ENCODE data around the gene TRPC4AP. TPM values are rescaled to one million over a fixed set of nuclear protein-coding genes. Genes with fewer than 3 reads are reported as not detected.
A peak's percentile ranks its signal among the peaks of the same experiment; 100 is the strongest.

The TRPC4AP gene, protein sequence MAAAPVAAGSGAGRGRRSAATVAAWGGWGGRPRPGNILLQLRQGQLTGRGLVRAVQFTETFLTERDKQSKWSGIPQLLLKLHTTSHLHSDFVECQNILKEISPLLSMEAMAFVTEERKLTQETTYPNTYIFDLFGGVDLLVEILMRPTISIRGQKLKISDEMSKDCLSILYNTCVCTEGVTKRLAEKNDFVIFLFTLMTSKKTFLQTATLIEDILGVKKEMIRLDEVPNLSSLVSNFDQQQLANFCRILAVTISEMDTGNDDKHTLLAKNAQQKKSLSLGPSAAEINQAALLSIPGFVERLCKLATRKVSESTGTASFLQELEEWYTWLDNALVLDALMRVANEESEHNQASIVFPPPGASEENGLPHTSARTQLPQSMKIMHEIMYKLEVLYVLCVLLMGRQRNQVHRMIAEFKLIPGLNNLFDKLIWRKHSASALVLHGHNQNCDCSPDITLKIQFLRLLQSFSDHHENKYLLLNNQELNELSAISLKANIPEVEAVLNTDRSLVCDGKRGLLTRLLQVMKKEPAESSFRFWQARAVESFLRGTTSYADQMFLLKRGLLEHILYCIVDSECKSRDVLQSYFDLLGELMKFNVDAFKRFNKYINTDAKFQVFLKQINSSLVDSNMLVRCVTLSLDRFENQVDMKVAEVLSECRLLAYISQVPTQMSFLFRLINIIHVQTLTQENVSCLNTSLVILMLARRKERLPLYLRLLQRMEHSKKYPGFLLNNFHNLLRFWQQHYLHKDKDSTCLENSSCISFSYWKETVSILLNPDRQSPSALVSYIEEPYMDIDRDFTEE
- total RNA-seq: 24.6 TPM
- 57.3 TPM for polyA plus RNA-seq
- long read RNA-seq, donor 1, partial matches to known transcripts: 0 of 1 reads
- long read RNA-seq, donor 1, other reads (novel, unspliced or antisense): 0 of 1 reads
- long read RNA-seq, donor 2, transcript TRPC4AP-201 (19 exons, 3,226 nt): major isoform, 30 of 59 reads
- long read RNA-seq, donor 2, transcript TRPC4AP-202 (19 exons, 3,138 nt): minor isoform, 15 of 59 reads
- long read RNA-seq, donor 2, partial matches to known transcripts: 14 of 59 reads
- long read RNA-seq, donor 2, other reads (novel, unspliced or antisense): 0 of 59 reads
- long read RNA-seq, donor 3, transcript TRPC4AP-202 (19 exons, 3,138 nt): minor isoform, 5 of 24 reads
- long read RNA-seq, donor 3, transcript TRPC4AP-201 (19 exons, 3,226 nt): major isoform, 19 of 24 reads
- long read RNA-seq, donor 3, partial matches to known transcripts: 0 of 24 reads
- long read RNA-seq, donor 3, other reads (novel, unspliced or antisense): 0 of 24 reads
- long read RNA-seq, donor 4, transcript TRPC4AP-201 (19 exons, 3,226 nt): major isoform, 5 of 7 reads
- long read RNA-seq, donor 4, partial matches to known transcripts: 0 of 7 reads
- long read RNA-seq, donor 4, other reads (novel, unspliced or antisense): 0 of 7 reads
- long read RNA-seq, donor 5, transcript TRPC4AP-201 (19 exons, 3,226 nt): major isoform, 20 of 55 reads
- long read RNA-seq, donor 5, transcript TRPC4AP-202 (19 exons, 3,138 nt): minor isoform, 14 of 55 reads
- long read RNA-seq, donor 5, partial matches to known transcripts: 21 of 55 reads
- long read RNA-seq, donor 5, other reads (novel, unspliced or antisense): 0 of 55 reads
- long read RNA-seq, donor 6, partial matches to known transcripts: 0 of 6 reads
- long read RNA-seq, donor 6, other reads (novel, unspliced or antisense): 0 of 6 reads
- long read RNA-seq, donor 7, transcript TRPC4AP-201 (19 exons, 3,226 nt): major isoform, 12 of 15 reads
- long read RNA-seq, donor 7, partial matches to known transcripts: 0 of 15 reads
- long read RNA-seq, donor 7, other reads (novel, unspliced or antisense): 0 of 15 reads
- long read RNA-seq, donor 8, partial matches to known transcripts: 0 of 5 reads
- long read RNA-seq, donor 8, other reads (novel, unspliced or antisense): 0 of 5 reads
- long read RNA-seq, donor 9, transcript TRPC4AP-201 (19 exons, 3,226 nt): major isoform, 15 of 18 reads
- long read RNA-seq, donor 9, partial matches to known transcripts: 0 of 18 reads
- long read RNA-seq, donor 9, other reads (novel, unspliced or antisense): 0 of 18 reads
- long read RNA-seq, donor 10, transcript TRPC4AP-201 (19 exons, 3,226 nt): major isoform, 7 of 11 reads
- long read RNA-seq, donor 10, partial matches to known transcripts: 0 of 11 reads
- long read RNA-seq, donor 10, other reads (novel, unspliced or antisense): 0 of 11 reads

DNA sequence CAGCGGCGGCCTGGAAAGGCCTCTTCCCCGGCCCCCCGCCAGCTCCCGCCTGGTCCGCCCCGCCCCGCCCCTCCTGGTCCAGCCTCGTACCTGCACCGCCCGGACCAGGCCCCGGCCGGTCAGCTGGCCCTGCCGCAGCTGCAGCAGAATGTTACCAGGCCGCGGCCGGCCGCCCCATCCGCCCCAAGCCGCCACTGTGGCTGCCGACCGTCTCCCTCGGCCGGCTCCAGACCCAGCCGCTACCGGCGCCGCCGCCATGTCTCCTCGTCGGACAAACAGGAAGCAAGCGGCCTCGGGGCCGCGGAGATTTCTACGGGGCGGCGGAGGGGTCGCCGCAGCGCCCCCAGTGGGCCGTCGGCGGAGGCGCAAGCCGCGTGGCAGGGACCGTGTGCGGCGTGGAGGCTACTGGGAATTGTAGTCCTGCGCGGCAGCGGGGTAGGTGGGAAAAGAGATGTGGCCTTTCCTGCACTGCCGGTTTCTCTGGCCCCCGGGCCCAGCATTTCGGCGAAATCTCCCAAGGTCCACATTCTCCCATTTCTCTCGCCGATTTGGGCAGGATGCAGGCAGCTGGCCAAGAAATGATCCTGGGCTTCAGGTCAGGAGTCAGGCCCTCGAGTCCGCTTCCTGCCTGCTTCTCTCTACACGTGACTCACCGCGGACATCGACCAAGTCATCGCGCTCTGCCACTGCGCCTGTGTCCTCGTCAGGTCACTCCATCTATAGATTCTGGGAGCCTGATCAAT lies at the start of gene TRPC4AP:
Gene TRPC4AP (minus strand): TSS at position 284 of the 743 bp plus-strand sequence. CDS start 26 bp downstream, at position 258.
- DNase-seq (ENCODE audit: low read depth in 6 of 9, low spot score in 9 of 9): peak; percentile 76 to 96 (median 91)
- H3K36me3 ChIP-seq (ENCODE audit: control insufficient read depth in 2 of 2, insufficient read depth in 2 of 2, low read length in 1 of 2): peaks cover 0 to 3% of the 10 kb centered on the region in 2 donors
- 5% methylated on average over 69 of the region's 69 CpGs for WGBS
- H3K9me3 ChIP-seq (ENCODE audit: control insufficient read depth in 2 of 2, insufficient read depth in 1 of 2, low read length in 1 of 2): no peaks in the 10 kb centered on the region
- H3K4me3 ChIP-seq (ENCODE audit: low read length in 2 of 2): peak within 1 kb of the TSS; percentile 84 to 97
- no peaks in the 10 kb centered on the region for H3K27me3 ChIP-seq (ENCODE audit: control insufficient read depth in 2 of 2, insufficient read depth in 1 of 2, low read length in 1 of 2)
- peaks cover 6 to 15% of the 10 kb centered on the region in 2 donors for H3K4me1 ChIP-seq (ENCODE audit: control insufficient read depth in 2 of 2, insufficient read depth in 2 of 2, low read length in 2 of 2)
- H3K27ac ChIP-seq (ENCODE audit: low read depth in 1 of 2, low read length in 1 of 2): peak within 1 kb of the TSS; percentile 83 to 86

- Histone ChIP-seq H3K27ac (ENCODE audit: low read depth in 1 of 2, low read length in 1 of 2) (no peak overlapping the region), H3K4me1 (ENCODE audit: control insufficient read depth in 2 of 2, insufficient read depth in 2 of 2, low read length in 2 of 2) (no peaks in the 10 kb centered on the region), H3K9me3 (ENCODE audit: control insufficient read depth in 2 of 2, insufficient read depth in 1 of 2, low read length in 1 of 2) (no peaks in the 10 kb centered on the region), H3K4me3 (ENCODE audit: low read length in 2 of 2) (no peak overlapping the region), H3K36me3 (ENCODE audit: control insufficient read depth in 2 of 2, insufficient read depth in 2 of 2, low read length in 1 of 2) (peaks cover 46 to 72% of the 10 kb centered on the region in 2 donors), H3K27me3 (ENCODE audit: control insufficient read depth in 2 of 2, insufficient read depth in 1 of 2, low read length in 1 of 2) (no peaks in the 10 kb centered on the region)
- DNase-seq (ENCODE audit: low read depth in 6 of 9, low spot score in 9 of 9): no peak
- 98% methylated on average over 11 of the region's 11 CpGs for WGBS
These were observed 43.4 kb upstream of the TRPC4AP start for GRCh38 chr20:35135867-35136586.

DNA sequence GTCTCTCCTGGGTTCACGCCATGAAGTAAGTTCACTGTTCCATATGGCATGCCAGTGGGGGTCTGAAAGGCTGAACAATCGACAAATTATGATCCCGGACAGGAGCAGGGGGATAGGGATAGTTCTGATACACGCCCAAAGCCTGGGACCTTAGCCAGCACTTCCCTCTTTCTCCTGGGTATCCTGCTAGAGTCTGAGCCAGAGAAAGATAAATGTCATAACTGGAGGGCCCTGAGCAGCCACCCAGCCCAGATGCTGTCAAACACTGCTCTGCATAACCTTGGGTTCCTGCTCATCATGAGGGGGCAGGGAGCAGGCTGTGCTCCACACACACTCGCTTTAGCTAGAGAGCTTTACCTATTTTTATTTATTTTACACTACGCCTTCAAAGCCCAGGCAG lies 42.3 kb upstream of the TRPC4AP start:
- 96% methylated on average over 6 of the region's 6 CpGs for WGBS
- H3K36me3 ChIP-seq (ENCODE audit: control insufficient read depth in 2 of 2, insufficient read depth in 2 of 2, low read length in 1 of 2): peaks cover 53 to 70% of the 10 kb centered on the region in 2 donors
- H3K27ac ChIP-seq (ENCODE audit: low read depth in 1 of 2, low read length in 1 of 2): no peak overlapping the region
- H3K9me3 ChIP-seq (ENCODE audit: control insufficient read depth in 2 of 2, insufficient read depth in 1 of 2, low read length in 1 of 2): no peaks in the 10 kb centered on the region
- no peaks in the 10 kb centered on the region for H3K27me3 ChIP-seq (ENCODE audit: control insufficient read depth in 2 of 2, insufficient read depth in 1 of 2, low read length in 1 of 2)
- H3K4me3 ChIP-seq (ENCODE audit: low read length in 2 of 2): no peak overlapping the region
- no peak for DNase-seq (ENCODE audit: low read depth in 6 of 9, low spot score in 9 of 9)
- no peaks in the 10 kb centered on the region for H3K4me1 ChIP-seq (ENCODE audit: control insufficient read depth in 2 of 2, insufficient read depth in 2 of 2, low read length in 2 of 2)

GRCh38 chr20:35134472-35134871 lies 41.9 kb upstream of the TRPC4AP start:
- DNase-seq (ENCODE audit: low read depth in 6 of 9, low spot score in 9 of 9): no peak
- Histone ChIP-seq H3K9me3 (ENCODE audit: control insufficient read depth in 2 of 2, insufficient read depth in 1 of 2, low read length in 1 of 2) (no peaks in the 10 kb centered on the region), H3K4me1 (ENCODE audit: control insufficient read depth in 2 of 2, insufficient read depth in 2 of 2, low read length in 2 of 2) (no peaks in the 10 kb centered on the region), H3K27me3 (ENCODE audit: control insufficient read depth in 2 of 2, insufficient read depth in 1 of 2, low read length in 1 of 2) (no peaks in the 10 kb centered on the region), H3K27ac (ENCODE audit: low read depth in 1 of 2, low read length in 1 of 2) (no peak overlapping the region), H3K4me3 (ENCODE audit: low read length in 2 of 2) (no peak overlapping the region), H3K36me3 (ENCODE audit: control insufficient read depth in 2 of 2, insufficient read depth in 2 of 2, low read length in 1 of 2) (peaks cover 53 to 70% of the 10 kb centered on the region in 2 donors)
- WGBS: 94% methylated on average over 9 of the region's 9 CpGs

DNA sequence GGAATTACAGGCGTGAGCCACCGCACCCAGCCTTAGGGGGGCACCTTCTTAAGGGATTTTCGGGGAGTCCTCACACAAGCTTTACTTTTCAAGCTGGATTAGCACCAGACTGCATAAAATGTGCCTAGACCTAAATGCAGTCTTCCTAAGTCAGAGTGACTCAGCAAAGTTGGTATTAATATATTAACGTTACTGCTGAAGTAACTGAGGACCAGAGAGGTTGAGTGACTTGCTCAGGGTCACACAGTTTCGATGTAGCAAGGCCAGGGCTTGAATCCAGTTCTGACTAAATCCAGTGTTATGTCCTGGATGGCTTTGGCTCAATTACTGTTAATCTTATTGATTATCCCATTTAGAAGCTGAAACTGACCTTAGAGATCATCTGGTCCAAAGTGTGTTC lies 41.1 kb upstream of the TRPC4AP start:
- Histone ChIP-seq H3K27ac (ENCODE audit: low read depth in 1 of 2, low read length in 1 of 2) (no peak overlapping the region), H3K4me1 (ENCODE audit: control insufficient read depth in 2 of 2, insufficient read depth in 2 of 2, low read length in 2 of 2) (no peaks in the 10 kb centered on the region), H3K9me3 (ENCODE audit: control insufficient read depth in 2 of 2, insufficient read depth in 1 of 2, low read length in 1 of 2) (no peaks in the 10 kb centered on the region), H3K27me3 (ENCODE audit: control insufficient read depth in 2 of 2, insufficient read depth in 1 of 2, low read length in 1 of 2) (no peaks in the 10 kb centered on the region), H3K4me3 (ENCODE audit: low read length in 2 of 2) (no peak overlapping the region), H3K36me3 (ENCODE audit: control insufficient read depth in 2 of 2, insufficient read depth in 2 of 2, low read length in 1 of 2) (peaks cover 53 to 66% of the 10 kb centered on the region in 2 donors)
- 98% methylated on average over 5 of the region's 5 CpGs for WGBS
- no peak for DNase-seq (ENCODE audit: low read depth in 6 of 9, low spot score in 9 of 9)

DNA sequence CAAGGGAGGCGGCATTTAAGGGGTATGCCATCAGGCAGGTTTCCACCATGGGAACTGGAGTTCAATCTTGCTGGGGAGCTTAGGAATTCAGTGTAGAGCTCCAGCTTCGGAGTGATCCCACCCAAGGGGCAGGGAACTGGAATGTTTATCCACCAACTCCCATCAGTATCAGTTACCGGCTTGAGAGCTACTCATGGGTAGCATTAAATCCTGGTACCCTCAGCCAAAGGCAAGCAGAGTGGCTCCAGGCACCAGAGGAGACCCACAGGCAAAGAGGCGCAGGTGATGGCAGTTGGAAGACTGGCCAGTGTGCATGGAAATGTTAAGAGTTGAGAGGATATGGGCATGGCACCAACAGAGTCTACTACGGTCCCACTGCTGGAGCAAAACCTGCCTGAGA lies 40.4 kb upstream of the TRPC4AP start:
- WGBS: 98% methylated on average over 5 of the region's 5 CpGs
- Histone ChIP-seq H3K36me3 (ENCODE audit: control insufficient read depth in 2 of 2, insufficient read depth in 2 of 2, low read length in 1 of 2) (peaks cover 51 to 62% of the 10 kb centered on the region in 2 donors), H3K9me3 (ENCODE audit: control insufficient read depth in 2 of 2, insufficient read depth in 1 of 2, low read length in 1 of 2) (no peaks in the 10 kb centered on the region), H3K4me3 (ENCODE audit: low read length in 2 of 2) (no peak overlapping the region), H3K4me1 (ENCODE audit: control insufficient read depth in 2 of 2, insufficient read depth in 2 of 2, low read length in 2 of 2) (no peaks in the 10 kb centered on the region), H3K27me3 (ENCODE audit: control insufficient read depth in 2 of 2, insufficient read depth in 1 of 2, low read length in 1 of 2) (no peaks in the 10 kb centered on the region), H3K27ac (ENCODE audit: low read depth in 1 of 2, low read length in 1 of 2) (no peak overlapping the region)
- DNase-seq (ENCODE audit: low read depth in 6 of 9, low spot score in 9 of 9): no peak

DNA sequence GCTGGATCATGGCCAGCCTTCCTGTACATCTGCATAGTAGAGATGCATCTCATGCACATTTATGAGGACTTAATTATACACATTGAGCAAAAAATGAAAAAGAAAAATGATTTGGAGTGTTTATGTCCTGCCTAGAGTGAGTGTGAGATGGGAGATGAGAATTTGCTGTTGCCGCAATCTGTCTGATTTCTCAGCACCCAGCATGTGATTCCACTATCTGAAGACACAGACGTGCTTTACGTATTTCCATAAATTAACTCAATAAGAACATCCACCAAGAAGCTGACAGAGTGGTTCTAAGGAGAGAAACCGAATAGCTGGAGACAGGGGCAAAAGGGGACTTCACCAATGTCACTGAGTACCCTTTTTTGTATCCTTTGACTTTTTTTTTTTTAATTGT lies 39.3 kb upstream of the TRPC4AP start:
- Histone ChIP-seq H3K36me3 (ENCODE audit: control insufficient read depth in 2 of 2, insufficient read depth in 2 of 2, low read length in 1 of 2) (peaks cover 51% of the 10 kb centered on the region in 2 donors), H3K27ac (ENCODE audit: low read depth in 1 of 2, low read length in 1 of 2) (no peak overlapping the region), H3K27me3 (ENCODE audit: control insufficient read depth in 2 of 2, insufficient read depth in 1 of 2, low read length in 1 of 2) (no peaks in the 10 kb centered on the region), H3K4me3 (ENCODE audit: low read length in 2 of 2) (no peak overlapping the region), H3K4me1 (ENCODE audit: control insufficient read depth in 2 of 2, insufficient read depth in 2 of 2, low read length in 2 of 2) (no peaks in the 10 kb centered on the region), H3K9me3 (ENCODE audit: control insufficient read depth in 2 of 2, insufficient read depth in 1 of 2, low read length in 1 of 2) (no peaks in the 10 kb centered on the region)
- no peak for DNase-seq (ENCODE audit: low read depth in 6 of 9, low spot score in 9 of 9)
- whole genome bisulfite sequencing: 99% methylated on average over 4 of the region's 4 CpGs

Data from thymus (tissue), 14 donors.